Iris pigment epithelial cell (primary cell): ENCODE data around the gene LGR4.

ENCODE experiments used
- DNase-seq: peaks from one replicate; pipeline ENCODE4 v3.0.0-alpha.2; 2011; ENCODE audit warnings: low read depth

Gene LGR4

DNA sequence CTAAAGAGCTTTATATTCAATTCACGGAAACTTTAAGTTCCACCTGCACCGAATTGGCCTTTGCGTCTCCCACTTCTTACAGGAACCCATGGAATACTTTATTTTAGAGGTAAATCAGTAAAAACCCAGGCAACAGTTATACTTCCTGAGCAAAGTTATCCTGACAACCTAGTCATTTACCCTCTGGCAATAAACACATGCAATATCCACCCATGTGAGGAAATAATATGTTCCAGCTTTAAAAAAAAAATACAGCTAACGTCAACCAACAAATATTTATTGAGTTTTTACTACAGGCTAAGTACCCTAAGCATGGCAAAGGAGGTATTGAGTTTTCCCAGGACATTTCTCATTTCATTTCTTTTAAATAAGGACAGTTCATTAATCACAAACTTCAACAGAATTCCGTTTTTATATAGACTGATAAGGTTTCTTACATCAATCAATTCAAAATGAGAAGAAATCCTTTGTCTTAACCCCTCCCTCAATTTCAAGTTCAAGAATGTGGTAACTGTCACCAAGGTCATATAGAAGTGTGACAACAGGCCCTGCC lies 71.2 kb downstream of the LGR4 start:
- no peak for DNase-seq

DNA sequence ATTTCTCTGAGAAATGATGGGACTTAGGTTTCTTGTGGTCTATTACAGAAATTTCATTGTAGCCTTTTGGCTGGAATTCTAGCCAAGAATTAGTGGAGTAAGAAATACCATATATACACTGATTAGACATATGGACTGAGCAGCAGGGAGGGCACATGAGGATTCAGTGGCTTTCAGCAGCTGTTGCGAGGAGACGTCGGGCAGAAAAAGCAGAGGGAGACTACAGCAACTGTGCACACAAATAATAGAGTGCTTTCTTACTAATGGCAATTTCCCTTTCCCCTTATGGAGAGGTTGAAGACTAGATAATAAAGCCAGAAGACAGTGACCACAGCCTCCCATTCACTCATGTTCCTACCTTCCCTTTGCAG lies 74.2 kb downstream of the LGR4 start:
- no peak for DNase-seq

DNA sequence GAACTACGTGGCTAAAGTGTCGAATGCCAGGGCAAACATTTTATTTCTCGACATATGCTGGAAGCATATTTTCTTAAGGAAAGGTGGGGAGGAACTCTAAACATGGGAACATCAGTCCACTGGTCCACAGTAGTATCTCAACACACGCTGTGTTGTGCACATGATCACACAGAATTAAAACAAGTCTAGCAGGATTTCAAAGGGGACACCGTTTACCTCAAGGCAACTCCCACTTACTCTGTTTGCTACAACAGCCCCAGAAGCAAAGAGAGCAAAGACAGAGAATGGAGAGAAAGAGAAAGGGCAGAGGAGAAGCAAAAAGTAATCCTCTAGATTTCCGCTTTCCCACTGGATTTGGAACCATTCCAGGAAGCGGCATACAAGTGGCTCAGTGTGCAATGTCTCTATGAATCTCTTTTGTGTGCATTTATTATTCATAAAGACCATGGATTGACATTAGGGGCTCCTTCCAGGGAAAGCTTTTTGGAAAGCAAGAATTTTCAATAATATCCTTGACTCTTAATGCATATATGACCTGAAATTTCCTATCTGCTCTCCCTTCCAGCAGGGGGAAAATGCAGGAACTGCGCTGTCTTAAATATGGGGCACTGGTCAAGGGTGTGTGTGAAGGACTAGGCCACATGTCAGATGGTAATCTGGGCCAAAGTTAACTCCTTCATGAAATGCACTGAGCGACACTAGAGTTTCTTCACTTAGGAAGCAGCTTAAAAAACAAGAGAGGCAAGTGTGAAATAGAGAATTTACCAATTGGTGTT lies 74.8 kb downstream of the LGR4 start:
- peak; percentile 36 for DNase-seq

DNA sequence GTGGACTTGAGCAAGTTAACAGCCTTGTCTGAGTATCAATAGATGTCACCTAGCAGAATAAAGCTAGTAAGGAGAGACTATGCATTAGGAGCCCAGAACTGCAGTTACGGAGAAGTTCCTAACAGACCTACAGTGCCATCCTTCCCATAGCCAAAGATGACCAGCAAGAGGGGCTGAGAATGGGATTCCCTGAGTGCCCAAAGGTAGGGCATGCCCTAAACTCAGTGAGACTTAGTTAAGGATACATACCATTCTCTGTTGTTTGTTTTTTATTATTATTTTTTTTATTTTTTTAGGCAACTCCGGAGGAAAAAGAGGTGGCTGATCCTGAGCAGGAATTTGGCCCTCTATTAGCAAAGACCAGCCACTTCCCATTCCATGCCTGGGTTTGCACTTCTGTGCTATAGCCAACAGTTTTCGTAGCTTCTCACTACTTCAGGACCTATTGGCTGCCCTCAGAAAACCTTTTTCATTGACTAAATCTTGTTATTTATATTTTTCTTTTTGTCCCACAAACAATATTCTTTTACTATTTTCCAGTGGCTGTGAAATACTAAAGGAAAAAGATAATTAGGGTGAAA lies 76.2 kb downstream of the LGR4 start:
- DNase-seq: no peak

DNA sequence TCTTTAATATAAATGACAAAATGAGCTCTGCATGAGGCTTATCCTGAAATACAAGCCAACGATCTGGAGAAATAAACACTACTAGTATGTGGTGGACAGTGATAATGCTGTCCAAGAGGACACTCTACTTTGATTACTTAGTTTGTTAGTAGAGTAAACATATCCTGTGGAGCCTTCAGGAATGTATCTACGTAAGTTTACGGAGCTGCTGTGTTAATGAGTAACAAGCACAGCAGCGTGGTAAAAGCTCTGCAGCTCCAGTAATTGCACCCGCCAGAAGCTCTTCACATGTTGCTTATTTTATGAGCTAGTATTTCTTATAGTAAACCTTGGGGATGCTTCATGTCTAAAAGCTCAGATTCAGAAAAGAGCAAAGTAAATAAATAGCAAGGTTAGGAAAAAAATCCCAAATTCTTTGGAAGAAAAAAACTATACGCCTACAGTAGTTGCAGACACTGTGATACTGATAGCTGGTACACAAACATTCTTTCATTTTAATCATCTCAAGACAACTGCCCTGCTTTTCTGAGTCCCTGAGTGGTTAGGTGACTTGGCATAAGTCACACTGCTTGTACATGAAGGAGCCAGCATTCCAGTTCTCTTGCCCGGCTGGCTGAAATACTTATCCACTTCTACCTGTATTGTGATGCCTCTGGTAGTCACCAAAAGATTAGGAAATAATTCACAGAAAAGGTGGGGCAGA lies 76.9 kb downstream of the LGR4 start:
- DNase-seq: peak; percentile 65

DNA sequence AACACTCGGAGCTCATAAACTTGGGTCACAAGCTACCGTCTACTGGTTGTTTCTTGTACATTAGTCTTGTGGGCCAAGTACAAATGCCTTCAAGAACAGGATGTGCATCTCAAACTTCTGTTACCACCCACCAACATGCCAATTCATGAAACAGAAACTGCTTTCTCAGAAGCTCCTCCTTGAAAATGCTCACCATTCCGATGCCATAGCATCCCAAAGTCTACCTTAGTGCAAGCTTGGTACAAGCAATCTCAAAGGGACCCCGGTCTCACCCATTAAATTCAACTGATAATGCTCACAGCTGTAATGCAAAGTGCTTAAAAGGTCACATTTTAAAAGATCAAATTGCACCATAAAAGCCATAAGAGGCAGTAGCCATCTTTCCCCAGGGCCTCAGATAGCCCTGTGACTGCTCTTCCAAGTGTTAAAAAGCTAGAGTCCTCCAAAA lies 77.8 kb downstream of the LGR4 start:
- DNase-seq: no peak

DNA sequence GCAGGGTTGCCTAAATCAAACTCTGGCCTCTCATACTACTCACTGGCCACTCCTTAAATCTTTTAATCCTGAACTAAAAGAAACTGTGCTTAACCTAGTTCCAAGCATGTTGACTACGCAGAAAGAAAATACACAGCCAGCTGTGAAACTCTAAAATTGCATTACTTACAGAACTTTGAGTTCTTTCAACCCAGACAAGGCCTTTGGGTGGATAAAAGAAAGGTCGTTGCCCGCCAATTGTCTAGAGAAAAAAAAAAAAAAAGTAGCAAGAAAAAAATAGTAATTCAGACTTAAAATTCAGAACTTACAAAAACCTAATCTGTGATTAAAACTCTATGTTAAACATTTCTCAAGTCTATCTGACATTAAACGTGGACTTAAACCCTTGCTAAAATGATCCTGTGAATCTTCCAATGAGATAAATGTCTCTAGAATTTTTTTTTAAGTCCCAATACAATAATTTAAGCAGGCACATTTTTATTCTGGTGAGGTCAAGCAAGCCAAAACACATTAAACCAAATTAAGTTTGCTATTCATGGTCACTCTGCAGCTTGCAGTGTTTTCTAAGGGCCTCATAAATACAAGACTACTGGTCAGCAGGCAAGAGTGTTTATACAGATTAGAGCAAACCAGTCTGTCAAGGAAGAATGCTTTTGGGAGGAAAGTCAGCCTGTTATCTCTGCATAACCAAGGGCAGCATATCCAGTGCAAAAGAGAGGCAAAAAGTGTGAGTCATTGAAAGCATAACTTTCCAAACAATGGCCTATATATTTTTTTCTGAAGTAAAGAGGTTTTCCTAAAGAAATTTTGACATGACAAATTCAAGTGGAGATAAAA lies 80.1 kb downstream of the LGR4 start:
- peak; percentile 92 for DNase-seq

DNA sequence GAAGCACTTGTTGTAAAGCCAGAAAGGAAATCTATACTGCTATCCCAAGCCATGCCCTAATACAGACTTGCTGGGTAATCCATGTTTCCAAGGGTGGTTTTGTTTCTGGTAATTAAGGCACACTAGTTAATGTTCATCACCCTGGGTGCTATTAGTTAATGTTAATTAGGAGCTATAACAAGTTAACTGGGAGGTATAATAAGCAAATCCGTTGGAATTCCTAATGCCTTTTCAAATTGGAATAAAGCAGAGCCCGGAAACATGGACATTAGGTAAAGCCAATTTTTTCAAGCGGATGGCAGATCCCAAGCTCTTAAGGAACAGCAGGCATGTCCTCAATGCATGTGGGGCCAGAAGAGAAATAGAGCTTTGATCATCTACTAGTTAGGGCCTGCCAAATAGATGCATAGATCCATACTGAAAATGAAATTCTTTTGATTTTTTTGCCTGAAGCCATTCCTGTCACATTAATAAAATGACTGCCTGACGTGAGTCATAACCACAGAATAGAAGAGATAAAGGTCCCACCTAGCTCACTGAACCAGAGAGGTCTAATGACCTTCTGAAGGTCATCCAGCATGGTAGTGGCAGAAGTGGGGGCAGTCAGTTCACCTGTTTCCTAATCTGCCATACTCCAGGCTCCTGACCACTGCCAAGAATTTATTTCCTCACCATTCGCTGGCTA lies 81.1 kb downstream of the LGR4 start:
- no peak for DNase-seq

DNA sequence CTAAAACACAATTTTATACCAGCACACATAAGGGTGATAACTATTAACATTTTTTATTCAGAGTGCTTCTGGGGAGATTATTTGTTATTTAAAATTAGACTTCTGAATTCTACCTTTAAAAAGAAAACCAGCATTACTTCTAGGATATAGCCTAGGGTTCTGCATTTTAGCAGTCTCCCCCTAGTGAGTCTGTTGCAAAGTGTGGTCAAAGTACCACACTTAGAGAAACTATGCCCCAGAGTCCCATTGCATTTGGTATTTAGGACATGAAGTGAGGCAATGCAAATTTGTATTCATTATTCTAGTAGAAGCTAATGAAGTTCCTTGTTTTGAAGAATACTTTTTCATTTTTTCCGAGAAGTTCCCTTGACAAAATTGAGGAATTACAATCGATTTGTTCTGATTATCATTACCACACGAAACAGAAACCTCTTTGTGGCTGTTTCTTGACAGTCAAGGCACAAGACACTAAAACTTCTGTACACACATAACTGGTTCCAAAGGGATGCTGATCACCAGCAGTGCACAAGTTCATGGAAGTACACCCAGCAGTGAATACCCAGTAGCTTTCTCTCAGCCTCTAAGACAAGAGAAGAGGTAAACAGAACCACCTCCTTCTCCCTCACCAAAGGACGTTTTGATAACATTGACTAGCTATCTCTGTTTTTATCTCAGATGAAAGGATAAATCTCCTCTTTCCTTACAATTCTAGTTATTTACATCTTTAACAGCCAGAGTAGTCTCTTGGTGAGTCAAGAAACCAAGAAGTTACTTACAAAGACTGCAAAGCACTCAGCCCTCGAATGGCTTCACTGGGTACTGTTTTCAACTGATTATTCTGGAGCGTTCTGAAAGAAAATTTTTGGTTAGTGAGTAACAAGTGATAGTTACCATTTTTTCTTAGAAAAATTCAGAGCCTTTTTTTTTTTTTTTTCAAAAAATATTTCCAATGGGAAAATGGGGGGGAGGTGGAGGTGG lies 82.0 kb downstream of the LGR4 start:
- peak; percentile 69 for DNase-seq

DNA sequence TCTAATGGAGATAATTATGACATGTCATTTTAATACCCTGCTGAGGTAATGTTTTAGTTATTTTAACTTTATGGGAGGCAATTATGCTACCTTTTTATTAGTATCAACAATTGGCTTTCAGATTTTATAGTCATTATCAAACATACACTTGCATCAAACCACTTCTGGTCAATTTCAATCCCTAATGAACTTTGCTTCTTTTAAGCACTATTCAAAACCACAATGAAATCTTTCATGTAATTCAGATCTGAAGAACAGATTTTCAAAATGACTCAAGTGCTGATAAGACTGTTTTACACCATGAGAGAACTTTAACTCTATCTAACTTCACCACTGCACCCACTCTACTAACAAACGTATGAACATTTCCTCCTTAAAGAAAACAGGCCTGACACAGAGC lies 83.7 kb downstream of the LGR4 start:
- DNase-seq: peak; percentile 39

DNA sequence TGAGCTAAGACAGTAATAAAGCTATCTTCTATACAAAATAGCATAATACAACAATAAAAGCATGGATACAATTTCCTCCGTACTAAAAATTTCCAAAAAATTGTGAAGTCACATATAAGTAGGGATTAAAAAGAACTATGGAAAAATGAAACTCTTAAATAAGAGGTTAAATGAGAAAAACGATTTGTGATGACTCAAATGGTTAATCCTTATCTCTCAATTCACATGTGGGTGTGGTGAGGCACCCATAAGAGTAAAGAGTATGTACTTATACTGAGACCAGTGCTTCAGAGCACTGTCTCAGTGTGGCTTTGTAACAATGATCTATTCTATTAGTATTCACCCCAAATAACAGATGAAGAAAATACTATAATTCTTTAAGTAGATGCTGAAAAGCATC lies 84.6 kb downstream of the LGR4 start:
- no peak for DNase-seq

DNA sequence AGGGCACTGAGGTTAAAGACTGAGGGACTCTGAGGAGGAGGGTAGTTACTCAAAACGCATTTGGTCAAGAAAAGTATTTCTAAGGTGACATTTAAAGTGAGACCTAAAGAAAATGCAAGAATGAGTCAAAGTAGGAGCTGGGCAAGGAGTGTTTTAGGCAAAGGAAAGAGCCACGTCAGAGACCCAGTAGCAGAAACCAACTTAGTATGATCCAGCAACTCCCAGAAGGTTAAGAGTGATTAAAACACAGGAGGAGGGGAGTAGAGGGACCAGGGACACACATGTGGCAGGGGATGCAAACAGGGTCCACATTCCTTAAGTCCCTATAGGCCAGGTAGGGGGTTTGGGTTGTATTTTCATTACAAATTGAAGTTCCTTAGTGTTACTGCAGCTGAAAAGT lies 85.2 kb downstream of the LGR4 start:
- DNase-seq: no peak

DNA sequence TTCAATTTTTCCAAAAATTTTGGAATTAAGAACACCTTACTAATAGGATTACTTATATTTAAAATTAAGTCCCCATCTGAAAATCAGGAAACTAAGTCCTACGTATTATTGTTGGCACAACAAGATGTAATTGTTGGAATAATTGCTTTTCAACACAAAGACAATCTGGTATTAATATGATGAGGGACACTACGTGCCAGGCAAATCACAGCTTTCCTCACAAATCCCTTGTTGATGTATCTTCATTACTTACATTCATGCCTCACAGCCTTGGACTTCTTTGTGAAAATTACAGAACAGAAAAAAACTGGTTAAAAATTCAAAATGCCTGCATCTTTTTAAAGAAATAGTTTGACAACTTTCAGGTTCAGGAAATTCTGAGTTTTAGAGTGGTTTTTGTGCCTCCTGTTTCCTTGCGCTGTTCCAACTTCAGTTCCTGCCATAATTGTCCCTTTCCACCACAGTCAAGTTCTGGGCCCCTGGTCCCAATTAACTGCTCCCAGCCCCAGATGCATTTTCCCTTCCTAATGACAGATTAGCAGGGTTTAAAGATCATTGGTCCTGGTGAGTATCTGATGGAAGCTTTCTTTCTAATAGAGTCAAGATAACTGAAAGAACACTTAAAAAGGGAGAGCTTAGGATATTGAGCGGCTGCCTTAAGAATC lies 86.3 kb downstream of the LGR4 start:
- DNase-seq: no peak

DNA sequence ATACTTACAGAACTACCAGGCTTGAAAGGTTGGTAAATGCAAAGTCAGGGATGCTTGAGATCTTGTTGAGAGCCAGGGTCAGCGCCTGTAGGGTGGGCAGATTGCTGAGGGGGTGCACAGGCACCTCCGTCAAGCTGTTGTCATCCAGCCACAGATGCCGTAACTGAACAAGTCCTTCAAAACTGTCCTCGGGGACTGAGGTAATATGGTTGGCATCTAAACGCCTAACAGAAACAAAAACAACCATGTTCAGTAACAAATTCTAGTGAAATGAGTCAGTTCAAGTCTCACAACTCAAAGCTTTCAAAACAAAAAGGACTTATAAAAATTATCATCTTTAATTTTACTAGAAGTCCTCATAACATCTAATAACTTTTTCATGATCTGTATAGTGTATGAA lies 87.3 kb downstream of the LGR4 start:
- DNase-seq: peak; percentile 92

DNA sequence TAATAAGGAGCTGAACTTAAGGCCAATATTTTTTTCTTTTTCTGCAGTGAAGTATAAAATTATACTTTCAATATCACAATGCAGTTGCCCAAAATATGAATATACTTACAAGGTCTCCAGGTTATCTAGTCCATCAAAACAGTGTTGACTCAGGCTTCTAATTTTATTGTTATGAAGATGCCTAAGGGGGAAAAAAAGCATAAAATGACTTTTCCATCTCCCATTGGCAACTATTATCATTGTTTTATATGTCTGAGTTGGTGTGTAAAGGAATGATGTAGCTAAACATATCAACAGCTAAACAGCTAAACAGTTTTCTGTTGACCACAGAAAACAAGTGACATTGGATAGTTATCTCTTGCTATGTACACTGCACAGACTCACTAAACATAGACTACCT lies 88.4 kb downstream of the LGR4 start:
- no peak for DNase-seq

DNA sequence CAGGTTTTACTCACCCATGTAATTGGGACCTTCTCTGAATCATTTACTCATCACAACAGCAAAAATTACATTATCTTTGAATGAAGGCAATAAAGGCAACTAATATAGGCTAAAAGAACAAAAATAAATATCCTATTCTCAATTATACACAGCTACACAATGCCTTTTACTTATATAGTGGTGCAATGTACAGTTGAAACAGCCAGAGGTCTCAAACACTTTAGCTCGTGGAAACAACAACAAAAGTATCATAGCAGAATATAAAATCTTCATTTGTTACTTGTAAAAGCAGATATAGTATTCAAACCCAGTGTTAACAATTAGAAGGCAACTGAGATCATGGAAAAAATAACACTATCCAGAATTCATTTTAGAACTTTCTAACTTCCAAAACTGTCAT lies 88.9 kb downstream of the LGR4 start:
- no peak for DNase-seq

DNA sequence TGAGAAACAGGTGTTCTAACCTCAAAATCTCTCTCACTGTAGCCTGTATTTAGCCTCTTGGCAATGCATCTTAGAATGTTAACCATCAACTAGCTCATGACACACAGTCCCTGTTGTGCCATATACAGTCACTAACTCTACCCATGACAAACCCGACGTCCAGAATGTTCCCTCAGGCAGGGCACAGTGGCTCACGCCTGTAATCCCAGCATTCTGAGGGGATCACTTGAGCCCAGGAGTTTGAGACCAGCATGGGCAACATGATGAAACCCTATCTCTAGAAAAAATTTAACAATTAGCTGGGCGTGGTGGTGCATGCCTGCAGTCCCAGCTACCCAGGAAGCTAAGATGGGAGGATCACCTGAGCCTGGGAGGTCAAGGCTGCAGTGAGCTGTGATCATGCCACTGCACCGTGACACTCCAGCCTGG lies 91.3 kb downstream of the LGR4 start:
- no peak for DNase-seq

DNA sequence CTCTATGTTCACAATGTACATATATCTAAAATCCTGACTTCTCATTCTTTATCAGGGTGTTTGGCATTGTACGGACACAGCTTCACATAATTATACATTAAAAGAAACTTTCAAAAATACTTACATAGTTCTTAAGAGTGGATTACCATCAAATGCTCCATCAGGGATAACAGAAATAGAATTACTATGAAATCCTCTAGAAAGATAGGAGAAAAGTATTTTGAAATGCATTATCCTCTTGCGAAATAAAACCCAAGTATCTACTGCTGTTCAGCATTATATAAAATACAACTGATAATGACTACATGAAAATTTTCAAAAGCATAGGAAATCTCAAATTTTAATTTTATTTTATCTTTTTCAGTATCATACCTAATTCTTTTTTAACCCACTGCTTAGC lies 91.8 kb downstream of the LGR4 start:
- no peak for DNase-seq

DNA sequence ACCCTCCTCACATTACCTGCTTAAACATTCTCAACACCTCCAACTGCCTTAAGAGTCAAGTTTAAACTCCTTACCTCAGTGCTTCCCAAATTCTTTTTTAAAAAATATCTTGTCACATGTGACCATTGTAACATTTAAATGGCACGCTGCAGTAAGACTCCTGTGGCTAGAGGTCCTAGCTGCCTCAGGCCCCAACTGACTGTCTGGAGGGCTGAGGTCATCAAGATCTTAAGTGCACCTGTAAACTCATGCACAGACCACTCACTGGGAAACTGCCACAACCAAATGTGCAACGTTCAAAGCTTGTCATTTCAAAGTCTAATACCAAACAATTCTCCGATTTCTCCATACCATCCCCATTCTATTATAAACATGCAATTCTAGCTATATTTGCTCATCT lies 93.1 kb downstream of the LGR4 start:
- no peak for DNase-seq

DNA sequence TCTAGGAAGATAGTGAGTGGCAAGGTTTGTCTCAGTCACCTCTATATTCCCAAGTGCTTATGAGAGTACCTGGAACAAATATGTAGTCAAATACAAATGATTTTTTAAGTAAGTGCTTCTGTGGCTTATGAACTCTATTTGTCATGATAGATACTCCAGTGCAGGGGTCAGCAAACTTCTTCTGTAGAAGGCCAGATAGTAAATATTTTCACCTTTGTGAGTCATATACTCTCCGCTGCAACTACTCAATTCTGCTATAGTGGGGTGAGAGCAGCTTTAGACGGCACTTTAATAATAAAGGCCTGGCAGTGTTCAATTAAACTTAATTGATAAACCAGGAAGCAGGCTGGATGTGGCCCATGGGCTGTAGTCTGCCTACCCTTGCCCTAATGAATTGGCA lies 97.2 kb downstream of the LGR4 start:
- no peak for DNase-seq
